ENCODE results near the gene TAT.

DNA sequence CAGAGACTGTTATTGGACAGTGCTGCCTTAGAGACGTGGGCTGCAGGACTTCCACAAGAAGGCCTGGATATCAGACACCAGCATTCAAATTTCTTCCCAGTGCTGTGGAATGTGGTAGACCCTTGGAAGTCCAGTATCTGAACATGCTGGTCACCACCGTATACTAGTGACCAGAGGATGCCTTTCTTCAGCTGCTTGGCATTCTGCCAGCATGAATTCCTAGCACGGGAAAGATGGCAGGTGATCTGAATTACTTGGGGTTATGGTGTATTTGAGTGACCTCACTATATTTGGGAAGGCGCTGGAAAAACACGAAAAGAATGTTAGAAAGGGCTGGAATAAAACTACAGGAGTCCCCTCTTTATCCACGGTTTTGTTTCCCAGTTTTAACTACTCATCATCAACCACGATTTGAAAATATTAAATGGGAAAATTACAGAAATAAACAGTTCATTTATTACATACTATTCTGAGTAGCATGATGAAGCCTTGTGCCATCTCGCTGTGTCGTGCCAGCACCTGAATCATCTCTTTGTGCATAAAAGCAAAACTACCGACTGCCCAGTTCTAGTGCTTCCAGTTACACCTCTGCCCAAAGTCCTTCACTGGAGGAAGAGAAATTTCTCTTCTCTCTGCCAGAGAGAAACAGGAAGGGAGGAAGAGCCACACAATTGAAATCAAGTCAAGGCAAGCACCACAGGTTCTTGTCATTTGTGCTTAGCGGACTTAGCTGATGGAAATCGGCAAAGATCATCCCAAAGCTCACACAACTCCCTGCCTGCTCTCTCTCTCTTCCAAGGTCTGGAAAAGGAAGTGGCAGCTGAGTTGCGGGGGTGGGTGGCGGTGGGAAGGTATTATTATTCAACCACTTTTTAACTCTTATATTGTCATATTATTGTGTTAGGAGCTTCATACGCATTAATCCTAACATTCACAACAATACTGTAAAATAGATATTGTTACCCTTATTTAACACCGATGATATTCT, 52.0 kb downstream of the TAT start:
- TF ChIP-seq POLR2AphosphoS5 (IDR thresholded peaks at IDR 0.05; ENCODE audit: borderline replicate concordance, low read depth, low read length), result no peak
- TF ChIP-seq EZH2 (IDR thresholded peaks at IDR 0.05), result no peak
